Cerebellar nuclear complex (tissue), 1 donor: ENCODE results near the gene POLA2.
"Not testable (repeated sequence)": the region's sequence is repeated elsewhere in the genome, so short reads cannot be mapped to it uniquely, and the experiment has no call there.

Experiments used
- DNase-seq, 2 experiments: peaks; one replicate each; lab custom pipeline; 2025; lab: John Stamatoyannopoulos, UW

Gene POLA2

GRCh38 chr11:65261591-65262380 lies at the start of gene POLA2:
POLA2 (plus strand) TSS chr11:65261962; CDS start chr11:65262293, 331 bp downstream.
- peak; percentile 43 to 73 for DNase-seq

GRCh38 chr11:65212226-65212801 lies 49.4 kb upstream of the POLA2 start:
- no peak for DNase-seq

- no peak for DNase-seq
Measured at GRCh38 chr11:65213322-65214211, 48.2 kb upstream of the POLA2 start.

DNA sequence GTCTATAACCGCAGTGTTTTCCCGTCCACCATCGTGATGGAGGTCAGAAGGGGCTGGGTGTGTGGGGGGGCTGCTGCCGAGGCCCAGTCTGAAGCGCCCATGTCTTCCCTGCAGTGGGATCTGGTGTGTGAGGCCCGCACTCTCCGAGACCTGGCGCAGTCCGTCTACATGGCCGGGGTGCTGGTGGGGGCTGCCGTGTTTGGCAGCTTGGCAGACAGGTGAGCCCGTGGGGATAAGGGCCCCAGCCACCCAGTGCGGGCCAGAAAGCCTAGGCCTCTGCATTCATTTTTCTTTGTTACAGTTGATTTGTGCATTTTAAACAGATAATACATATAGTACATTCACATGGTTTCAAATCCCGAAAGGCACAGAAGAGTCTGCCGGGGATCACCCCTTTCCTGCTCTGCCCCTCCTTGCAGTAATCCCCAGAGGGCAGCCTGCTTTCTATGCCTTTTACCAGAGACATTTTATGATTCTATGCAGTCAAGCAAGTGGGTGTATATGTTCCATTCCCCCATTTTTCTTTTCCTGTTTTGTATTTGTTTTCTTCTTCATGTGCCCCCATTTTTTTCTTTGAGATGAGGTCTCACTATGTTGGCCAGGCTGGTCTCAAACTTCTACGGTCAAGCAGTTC lies 47.4 kb upstream of the POLA2 start:
- no peak for DNase-seq

DNA sequence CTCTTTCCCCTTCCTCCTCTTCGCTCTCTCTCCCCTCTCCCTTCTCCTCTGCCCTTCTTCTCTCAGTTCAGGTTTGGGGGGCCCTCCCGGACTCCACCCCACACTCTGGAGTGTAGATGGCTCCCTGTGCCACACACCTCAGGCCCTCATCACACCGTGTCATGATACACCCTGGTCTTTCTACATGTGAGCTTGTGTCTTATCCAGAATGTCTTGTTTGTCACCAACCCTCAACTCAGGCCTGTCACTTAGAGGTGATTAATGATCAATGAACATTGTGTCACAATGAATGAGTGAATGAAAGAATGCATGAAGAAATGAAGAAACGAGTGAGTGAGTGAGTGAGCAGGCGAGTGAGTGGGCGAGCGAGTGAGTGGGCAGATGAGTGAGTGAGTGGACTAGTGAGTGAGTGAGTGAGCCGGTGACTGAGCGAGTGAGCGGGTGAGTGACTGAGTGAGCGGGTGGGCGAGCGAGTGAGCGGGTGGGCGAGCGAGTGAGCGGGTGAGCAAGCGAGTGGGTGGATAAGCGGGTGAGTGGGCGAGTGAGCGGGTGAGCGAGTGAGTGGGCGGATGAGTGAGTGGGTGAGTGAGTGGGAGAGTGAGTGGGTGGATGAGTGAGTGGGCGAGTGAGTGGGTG lies 46.2 kb upstream of the POLA2 start:
- DNase-seq: no peak

DNA sequence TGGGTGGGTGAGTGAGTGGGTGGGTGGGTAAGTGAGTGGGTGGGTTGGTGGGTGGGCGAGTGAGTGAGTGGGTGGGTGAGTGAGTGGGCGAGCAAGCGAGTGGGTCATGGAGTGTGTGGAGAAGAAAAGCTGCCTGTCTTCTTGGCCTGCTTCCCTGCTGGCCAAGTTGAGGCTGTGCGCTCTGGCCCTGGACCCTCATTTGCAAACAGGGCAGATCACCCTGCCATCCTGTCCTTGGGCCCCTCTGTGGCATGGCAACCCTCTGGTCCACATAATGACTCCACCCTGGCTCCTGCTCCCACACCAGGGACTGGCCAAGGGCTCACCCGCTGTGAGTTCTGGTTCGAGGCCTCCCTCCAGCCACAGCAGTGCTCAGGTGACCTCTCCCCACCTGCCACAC lies 44.9 kb upstream of the POLA2 start:
- DNase-seq: no peak

DNA sequence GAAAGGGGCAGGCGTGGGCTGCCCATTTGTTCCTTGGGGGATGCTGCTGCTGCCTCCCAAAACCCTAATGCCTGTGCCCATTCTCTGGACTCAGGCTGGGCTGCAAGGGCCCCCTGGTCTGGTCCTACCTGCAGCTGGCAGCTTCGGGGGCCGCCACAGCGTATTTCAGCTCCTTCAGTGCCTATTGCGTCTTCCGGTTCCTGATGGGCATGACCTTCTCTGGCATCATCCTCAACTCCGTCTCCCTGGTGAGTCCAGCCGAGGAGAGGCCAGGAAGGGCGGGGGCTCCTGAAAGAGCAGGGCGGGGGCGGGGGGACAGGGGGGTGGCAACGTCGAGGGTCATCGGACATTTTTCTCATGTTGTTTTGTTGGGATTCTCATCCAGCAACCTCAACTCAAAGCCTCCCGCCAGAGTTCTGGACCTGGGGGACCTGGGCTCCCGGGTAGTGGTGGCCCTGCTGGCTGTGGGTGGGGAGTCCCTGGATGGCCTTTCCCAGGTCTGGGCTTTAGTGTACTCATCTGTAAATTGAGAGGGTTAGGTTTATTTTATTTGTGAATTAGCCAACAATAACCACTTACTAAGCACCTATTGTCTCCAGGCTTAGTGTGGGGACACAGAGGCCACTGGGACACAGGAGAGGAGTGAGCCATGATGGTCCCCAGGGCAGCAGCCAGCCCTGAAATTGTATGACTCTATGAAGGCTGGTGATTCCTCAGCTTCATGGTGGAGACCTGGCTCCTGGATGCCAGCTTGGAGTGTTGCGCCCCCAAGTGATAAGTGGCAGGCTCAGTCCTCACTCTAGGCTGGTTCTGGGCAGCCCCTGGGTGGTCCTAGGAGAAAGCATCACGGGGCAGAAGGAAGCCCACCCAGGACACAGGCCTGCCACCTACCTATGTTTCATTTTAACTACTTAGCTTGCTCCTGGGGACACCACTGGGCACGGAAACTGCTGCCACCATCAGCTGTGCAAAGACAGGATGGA lies 44.0 kb upstream of the POLA2 start:
- no peak for DNase-seq

DNA sequence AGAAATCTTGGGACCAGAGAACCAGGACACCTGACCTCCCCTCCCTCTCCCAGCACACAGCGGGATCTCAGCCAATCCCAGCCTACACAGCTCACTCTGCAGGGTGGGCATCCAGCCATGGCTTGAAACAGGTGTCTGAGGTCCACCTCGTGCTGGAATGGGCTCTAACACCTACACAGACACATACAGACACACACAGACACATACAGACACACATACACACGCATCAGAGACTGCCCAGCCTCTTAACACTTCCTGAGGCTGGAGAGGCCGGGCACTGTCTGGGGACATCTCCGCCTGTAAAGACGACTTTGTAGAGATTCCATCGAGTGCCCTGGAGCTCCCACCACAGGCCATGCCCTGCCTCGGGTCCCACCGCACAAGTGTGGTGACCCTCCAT lies 43.3 kb upstream of the POLA2 start:
- no peak for DNase-seq

DNA sequence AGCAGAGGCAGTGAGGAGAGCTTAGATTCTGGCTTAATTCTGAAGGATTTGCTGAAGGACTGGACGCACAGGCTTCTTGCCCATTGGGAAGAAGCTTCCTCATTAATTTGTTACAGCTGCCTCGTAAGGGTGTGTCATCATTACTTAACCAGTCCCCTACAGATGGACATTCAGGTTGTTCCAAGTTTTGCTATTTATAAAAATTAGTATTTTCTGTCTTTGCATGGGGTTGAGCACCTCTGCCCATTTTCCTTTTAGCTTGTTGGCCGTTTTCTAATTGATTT lies 41.9 kb upstream of the POLA2 start:
- no peak for DNase-seq

DNA sequence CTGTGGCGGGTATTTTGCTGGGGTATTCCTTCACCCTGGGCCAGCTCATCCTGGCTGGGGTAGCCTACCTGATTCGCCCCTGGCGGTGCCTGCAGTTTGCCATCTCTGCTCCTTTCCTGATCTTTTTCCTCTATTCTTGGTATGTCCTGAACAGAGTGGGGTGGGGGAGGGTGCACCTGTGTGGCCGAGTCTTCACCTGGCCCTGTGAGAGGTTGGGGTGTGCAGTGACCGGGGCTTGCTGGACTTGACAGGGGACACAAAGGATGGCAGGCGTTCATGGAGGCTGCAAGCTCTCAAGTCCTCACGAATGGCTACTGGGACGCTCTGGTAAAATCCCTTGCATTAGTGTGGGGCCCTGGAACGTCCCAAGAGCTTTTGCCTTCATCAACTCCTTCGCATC lies 40.7 kb upstream of the POLA2 start:
- DNase-seq: no peak

DNA sequence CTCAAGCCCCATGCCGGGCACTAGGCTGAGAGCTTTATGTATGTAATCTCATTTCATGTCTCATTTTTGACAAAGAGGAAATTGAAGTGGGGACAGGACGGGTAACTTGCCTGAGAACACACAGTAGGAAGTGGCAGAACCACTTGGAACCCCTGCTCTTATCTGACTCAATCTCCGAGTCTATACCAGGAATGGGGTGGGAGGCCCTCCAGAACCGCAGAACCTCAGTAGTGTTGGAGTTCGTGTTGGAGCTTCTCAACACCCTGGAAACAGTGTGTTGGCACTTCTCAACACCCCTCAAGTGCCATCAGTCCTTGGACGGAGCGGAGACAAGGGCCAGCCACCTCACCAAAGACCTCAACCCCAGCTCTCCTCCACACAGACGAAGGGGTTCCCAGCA lies 38.8 kb upstream of the POLA2 start:
- no peak for DNase-seq

- DNase-seq: no peak
Measured at GRCh38 chr11:65224930-65225278, 36.9 kb upstream of the POLA2 start.

DNA sequence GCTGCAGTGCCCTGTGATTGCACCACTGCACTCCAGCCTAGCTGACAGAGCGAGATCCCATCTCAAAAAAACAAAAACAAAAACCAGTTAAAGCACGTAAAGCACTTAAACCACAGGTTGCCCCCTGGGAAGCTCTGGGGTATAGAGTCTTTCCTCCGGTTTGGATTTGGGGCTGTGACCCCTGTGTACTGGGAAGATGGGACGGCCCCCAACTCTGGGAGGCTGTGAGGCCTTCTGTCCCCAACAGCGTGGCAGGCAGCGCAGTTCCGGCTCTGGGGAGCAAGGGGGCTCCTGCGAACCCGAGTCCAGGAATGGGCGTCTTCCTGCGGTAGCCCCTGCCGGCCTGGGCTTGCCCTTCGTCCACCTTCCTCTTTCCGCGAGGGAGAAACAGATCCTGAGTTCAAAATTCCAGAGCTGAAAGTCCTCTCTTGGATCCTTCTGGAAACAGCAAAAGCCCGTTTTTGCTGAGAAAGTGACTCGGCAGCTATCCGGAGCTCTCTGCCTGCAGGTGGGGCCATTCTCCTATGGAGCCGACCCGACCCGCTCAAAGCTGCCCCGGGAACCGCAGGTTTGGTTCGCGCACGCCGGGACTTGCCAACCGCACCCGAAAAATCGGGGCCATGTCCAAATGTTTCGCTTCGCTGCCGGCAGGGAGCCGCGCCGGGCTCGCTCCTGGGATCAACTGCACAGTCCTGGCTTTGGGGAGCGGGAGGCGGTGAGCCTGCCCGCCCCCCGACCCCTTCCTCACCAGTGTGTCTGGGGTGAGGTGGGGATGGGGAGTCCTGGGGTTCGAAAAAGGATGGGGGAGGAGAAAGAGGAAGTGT lies 36.3 kb upstream of the POLA2 start:
- DNase-seq: no peak

- no peak for DNase-seq
Measured at GRCh38 chr11:65226103-65226442, 35.7 kb upstream of the POLA2 start.

DNA sequence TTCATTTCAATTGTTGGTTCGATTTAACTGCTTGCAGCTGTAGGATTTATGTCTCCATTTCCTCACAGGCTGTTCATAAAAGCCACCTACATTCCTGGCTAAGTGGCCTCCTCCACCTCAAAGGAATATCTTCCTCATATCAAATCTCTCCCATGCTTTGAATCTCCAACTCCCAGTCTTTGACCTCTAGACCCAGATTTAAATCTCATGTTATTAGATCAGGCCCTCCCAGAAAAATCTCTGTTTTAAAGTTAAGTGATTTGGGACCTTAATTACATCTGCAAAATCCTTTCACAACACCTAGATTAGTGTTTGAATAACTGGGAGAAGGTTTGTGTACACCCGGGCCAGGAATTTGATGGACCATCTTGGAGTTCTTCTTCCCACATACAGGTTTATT lies 33.9 kb upstream of the POLA2 start:
- no peak for DNase-seq

DNA sequence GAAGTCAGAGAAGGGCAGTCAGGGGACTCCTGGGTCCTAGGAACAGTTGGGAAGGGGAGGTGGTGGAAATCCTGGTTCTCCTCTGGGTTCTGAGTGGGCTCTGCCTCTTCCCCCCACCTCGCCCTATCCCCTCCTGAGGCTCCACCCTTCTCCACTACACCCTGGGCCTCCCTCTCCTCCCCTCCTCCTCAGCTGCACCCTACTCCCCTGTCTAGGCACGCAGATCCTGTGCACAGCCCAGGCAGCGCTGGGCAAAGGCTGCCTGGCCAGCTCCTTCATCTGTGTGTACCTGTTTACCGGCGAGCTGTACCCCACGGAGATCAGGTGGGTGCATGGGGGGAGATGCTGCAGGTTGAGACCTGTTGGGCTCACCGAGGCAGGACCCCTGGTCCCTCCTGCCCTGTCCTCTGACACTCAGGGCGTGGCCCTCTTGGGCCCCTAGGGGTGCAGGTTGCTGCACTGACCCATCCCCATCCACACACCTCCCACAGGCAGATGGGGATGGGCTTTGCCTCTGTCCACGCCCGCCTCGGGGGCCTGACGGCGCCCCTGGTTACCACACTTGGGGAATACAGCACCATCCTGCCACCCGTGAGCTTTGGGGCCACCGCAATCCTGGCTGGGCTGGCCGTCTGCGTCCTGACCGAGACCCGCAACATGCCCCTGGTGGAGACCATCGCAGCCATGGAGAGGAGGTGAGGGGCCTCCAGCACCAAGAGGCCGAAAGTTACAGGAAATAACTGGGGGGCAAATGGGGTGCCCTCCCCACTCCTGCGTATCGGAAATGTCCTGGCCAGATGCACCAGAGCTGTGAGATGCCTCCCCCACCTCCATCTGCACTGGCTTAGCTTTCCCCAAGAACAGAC lies 25.3 kb upstream of the POLA2 start:
- DNase-seq: no peak

- DNase-seq: not testable (repeated sequence)
Measured at GRCh38 chr11:65238302-65238701, 23.5 kb upstream of the POLA2 start.

DNA sequence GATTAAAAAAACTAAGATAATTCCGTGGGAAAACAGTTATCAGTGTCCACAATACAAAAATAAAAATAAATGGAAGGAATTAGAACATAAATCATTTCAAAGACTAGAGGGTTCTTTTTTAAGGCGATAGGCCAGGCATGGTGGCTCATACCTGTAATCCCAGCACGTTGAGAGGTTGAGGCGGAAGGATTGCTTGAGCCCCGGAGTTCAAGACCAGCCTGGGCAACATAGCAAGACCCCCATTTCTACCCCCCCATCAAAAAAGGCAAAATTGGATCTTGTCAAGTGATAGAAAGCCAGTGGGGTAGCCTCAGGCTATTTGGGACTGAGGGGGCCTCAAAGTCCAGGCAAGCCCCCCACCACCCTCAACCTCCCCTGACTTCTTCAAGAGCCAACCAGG lies 20.6 kb upstream of the POLA2 start:
- no peak for DNase-seq

- no peak for DNase-seq
Measured at GRCh38 chr11:65241692-65242091, 20.1 kb upstream of the POLA2 start.
